Measurements from ENCODE around the gene DGCR6L. TPM values are rescaled to one million over a fixed set of nuclear protein-coding genes. Genes with fewer than 3 reads are reported as not detected.

The DGCR6L gene
- total RNA-seq, 4 donors from 2014 or later = 18.8 to 61.2 (median 54.0) TPM

- no peak for TF ChIP-seq CTCF (IDR thresholded peaks at IDR 0.05; ENCODE audit: low read depth)
These were observed 4.3 kb downstream of the DGCR6L start for GRCh38 chr22:20315337-20316216.

- TF ChIP-seq CTCF (IDR thresholded peaks at IDR 0.05; ENCODE audit: low read depth) = no peak
These were observed 7.3 kb downstream of the DGCR6L start for GRCh38 chr22:20312396-20313191.

DNA sequence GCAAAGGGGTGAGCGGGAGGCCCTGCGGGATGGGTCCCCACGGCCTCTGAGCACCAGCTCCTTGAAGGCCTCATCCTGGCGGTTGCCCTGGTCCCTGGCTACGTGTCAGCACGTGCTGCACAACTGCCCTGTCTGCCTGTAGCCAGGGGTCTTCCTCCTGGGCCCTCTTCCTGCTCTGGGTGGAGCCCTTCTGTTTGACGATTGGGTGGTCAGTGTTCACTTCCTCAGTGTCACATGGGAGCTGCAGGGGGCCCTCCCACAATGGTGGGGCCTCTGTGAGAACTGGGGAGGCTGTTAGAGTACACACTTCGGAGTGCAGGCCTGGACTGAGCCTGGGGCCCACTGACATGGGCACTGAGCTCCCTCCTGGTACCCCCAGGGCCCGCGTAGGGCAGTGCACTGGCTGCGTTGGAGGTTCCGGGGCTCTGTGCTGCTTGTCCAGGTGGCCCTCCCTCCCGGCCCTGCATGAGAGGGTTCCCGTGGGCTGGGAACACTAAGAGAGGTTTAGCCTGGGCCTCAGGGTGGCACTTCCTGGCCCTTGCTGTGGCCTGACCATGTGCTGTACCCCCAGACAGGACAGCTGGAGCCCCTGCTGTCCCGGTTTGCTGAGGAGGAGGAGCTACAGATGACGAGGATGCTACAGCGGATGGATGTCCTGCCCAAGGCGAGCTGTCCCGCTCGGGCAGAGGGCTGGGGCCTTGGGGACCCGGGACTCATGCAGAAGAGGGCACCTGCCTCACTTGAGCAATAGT, 13.8 kb downstream of the DGCR6L start:
- TF ChIP-seq CTCF (IDR thresholded peaks at IDR 0.05; ENCODE audit: low read depth) = no peak

- TF ChIP-seq CTCF (IDR thresholded peaks at IDR 0.05; ENCODE audit: low read depth) = no peak
These were observed 15.2 kb downstream of the DGCR6L start for GRCh38 chr22:20304646-20305045.

DNA sequence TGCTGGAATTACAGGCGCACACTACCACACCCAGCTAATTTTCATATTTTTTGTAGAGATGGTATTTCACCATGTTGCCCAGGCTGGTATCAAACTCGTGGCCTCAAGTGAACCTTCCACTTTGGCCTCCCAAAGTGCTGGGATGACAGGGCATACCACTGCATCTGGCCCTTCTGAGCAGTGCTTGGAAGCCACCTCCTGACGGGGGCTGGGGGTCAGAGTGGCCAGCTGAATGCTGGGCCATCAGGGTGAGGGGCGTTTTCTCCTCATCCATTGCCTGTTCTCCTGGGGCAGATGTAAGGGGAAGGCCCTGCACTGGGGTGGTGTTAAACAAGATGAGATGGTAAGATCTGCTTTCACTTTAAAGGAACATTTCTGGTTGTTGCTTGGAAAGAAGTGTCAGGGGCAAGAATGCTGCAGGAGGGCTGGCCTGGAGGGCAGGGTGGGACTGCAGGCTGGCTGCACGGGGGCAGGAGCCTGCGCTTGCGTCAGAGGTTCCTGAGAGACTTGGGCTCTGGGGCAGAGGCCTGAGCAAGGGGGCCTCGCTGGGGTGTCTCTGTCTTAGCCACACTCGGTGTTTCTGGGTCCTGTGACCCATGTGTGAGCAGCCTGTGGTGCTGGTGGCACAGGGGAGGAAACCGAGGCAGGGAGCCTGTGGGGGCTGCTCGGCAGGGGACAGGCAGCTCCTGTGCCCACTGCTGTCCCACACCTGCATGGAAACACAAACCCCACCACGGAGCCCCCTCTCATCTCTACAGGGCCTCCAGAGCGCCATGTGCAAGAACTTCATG, 17.2 kb downstream of the DGCR6L start:
- no peak for TF ChIP-seq CTCF (IDR thresholded peaks at IDR 0.05; ENCODE audit: low read depth)

DNA sequence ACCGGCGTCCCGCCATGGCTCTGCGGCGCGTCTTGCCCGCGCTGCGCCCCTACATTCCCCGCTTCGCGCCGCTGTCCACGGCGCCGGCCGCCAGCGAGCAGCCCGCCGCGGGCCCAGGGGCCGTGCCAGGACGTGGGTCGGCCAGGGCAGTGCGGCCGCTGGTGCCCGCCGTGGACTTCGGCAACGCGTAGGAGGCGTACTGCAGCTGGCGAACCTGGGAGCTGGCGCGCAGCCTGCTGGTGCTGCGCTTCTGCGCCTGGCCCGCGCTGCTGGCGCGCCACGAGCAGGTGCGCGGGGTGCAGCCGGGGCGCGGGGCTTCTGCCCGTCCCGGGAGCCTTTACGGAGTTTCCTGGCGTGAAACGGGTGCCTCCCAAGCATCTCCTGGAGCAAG, 20.1 kb downstream of the DGCR6L start:
- TF ChIP-seq CTCF (IDR thresholded peaks at IDR 0.05; ENCODE audit: low read depth) = no peak
